Endodermal cell (in vitro differentiated cells): ENCODE data around the gene CDAN1. TPM values are rescaled to one million over a fixed set of nuclear protein-coding genes. Genes with fewer than 3 reads are reported as not detected.
A peak's percentile ranks its signal among the peaks of the same experiment; 100 is the strongest.

Source experiments
- DNase-seq: peaks from one replicate; pipeline ENCODE4 v3.0.0-alpha.2; 2017
- H3K27ac ChIP-seq: 2 replicates; pipeline ENCODE4 v1.5.1; 2013; ENCODE audit warnings: mild to moderate bottlenecking, low read depth, low read length, moderate library complexity
- H3K27me3 ChIP-seq: 2 replicates; pipeline ENCODE4 v1.6.1; 2013; ENCODE audit warnings: mild to moderate bottlenecking, low read length, moderate library complexity; ENCODE audit not compliant: insufficient read depth, control insufficient read depth, poor library complexity, severe bottlenecking
- H3K36me3 ChIP-seq: 2 replicates; pipeline ENCODE4 v1.7.0; 2013; ENCODE audit warnings: mild to moderate bottlenecking, low read length, moderate library complexity; ENCODE audit not compliant: control insufficient read depth, insufficient read depth
- H3K4me1 ChIP-seq: one replicate; pipeline ENCODE4 v1.7.0; 2013; ENCODE audit warnings: low read length; ENCODE audit not compliant: control insufficient read depth, insufficient read depth
- H3K4me3 ChIP-seq: 2 replicates; pipeline ENCODE4 v1.5.1; 2013; ENCODE audit warnings: mild to moderate bottlenecking, low read length, moderate library complexity
- H3K9ac ChIP-seq: 2 replicates; pipeline ENCODE4 v1.6.1; 2013; ENCODE audit warnings: mild to moderate bottlenecking, low read length, moderate library complexity; ENCODE audit not compliant: poor library complexity, severe bottlenecking; ENCODE audit errors: extremely low read depth
- H3K9me3 ChIP-seq: 2 replicates; pipeline ENCODE4 v1.6.1; 2013; ENCODE audit warnings: mild to moderate bottlenecking, low read length, moderate library complexity; ENCODE audit not compliant: control insufficient read depth
- H3K27ac Mint-ChIP-seq: 2 replicates; pipeline ENCODE4 v1.8.0; 2020; ENCODE audit warnings: mixed read lengths
- H3K27me3 Mint-ChIP-seq: 2 replicates; pipeline ENCODE4 v1.8.0; 2021; ENCODE audit warnings: mild to moderate bottlenecking, mixed read lengths; ENCODE audit not compliant: insufficient read depth
- H3K36me3 Mint-ChIP-seq: 2 replicates; pipeline ENCODE4 v1.8.0; 2020; ENCODE audit warnings: low read depth, mixed read lengths
- H3K4me1 Mint-ChIP-seq: 2 replicates; pipeline ENCODE4 v1.8.0; 2020; ENCODE audit warnings: mixed read lengths
- H3K4me3 Mint-ChIP-seq: 2 replicates; pipeline ENCODE4 v1.8.0; 2020; ENCODE audit warnings: mild to moderate bottlenecking, moderate library complexity, mixed read lengths
- H3K9me3 Mint-ChIP-seq: 2 replicates; pipeline ENCODE4 v1.8.0; 2020; ENCODE audit warnings: mild to moderate bottlenecking, mixed read lengths
- CTCF ChIP-seq: fragments of 200-600 bp; sonication (generic); conservative IDR thresholded peaks from 2 replicates; pipeline ENCODE4 v1.5.0; 2021; ENCODE audit warnings: antibody characterized with exemption, mild to moderate bottlenecking
- WGBS, 2 experiments: methylation state at CpG; one replicate each; pipeline versions ENCODE4 v1.1.5 to v1.1.7; 2013; ENCODE audit warnings: missing lambda C conversion rate in 2 of 2, mixed read lengths in 1 of 2; ENCODE audit not compliant: insufficient coverage in 1 of 2, insufficient read length in 1 of 2; 5-methylcytosine and 5-hydroxymethylcytosine counted together
- long read RNA-seq, 4 experiments: library from polyadenylated mRNA in 2 of 4; library from RNA in 1 of 4; library from capped mRNA in 1 of 4; stranded (forward) in 3 of 4; unstranded in 1 of 4; transcript quantifications; one replicate each; pipeline ENCODE4 v2.0.0, GENCODE V29; 2020 to 2021; ENCODE audit warnings: inconsistent platforms in 1 of 4
- polyA plus RNA-seq, 2 experiments: library from polyadenylated mRNA; stranded (reverse); fragments of 50-300 nt; gene quantifications; one replicate each; pipeline ENCODE4 v1.2.3, GENCODE V29; 2013
- total RNA-seq, 2 donors: library from RNA; stranded (reverse); fragmentation: NEBNext Ultra II Directional in 1 of 2; extraction: Animal tissue kit (Norgen Biotek cat#: 25700) in 1 of 2; gene quantifications; 2 replicates in 1 of 2; 3 replicates in 1 of 2; pipeline ENCODE4 v1.2.1, GENCODE V29; 2021

CDAN1 gene, protein sequence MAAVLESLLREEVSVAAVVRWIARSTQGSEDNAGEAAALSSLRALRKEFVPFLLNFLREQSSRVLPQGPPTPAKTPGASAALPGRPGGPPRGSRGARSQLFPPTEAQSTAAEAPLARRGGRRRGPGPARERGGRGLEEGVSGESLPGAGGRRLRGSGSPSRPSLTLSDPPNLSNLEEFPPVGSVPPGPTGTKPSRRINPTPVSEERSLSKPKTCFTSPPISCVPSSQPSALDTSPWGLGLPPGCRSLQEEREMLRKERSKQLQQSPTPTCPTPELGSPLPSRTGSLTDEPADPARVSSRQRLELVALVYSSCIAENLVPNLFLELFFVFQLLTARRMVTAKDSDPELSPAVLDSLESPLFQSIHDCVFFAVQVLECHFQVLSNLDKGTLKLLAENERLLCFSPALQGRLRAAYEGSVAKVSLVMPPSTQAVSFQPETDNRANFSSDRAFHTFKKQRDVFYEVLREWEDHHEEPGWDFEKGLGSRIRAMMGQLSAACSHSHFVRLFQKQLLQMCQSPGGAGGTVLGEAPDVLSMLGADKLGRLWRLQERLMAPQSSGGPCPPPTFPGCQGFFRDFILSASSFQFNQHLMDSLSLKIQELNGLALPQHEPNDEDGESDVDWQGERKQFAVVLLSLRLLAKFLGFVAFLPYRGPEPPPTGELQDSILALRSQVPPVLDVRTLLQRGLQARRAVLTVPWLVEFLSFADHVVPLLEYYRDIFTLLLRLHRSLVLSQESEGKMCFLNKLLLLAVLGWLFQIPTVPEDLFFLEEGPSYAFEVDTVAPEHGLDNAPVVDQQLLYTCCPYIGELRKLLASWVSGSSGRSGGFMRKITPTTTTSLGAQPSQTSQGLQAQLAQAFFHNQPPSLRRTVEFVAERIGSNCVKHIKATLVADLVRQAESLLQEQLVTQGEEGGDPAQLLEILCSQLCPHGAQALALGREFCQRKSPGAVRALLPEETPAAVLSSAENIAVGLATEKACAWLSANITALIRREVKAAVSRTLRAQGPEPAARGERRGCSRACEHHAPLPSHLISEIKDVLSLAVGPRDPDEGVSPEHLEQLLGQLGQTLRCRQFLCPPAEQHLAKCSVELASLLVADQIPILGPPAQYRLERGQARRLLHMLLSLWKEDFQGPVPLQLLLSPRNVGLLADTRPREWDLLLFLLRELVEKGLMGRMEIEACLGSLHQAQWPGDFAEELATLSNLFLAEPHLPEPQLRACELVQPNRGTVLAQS
- total RNA-seq, result 10 to 100 TPM; 26.5 to 38.2 TPM
- polyA plus RNA-seq (2013, experiment 1 of 2), result 14.9 TPM
- polyA plus RNA-seq (2013, experiment 2 of 2), result 12.8 TPM
- long read RNA-seq, experiment 1, partial matches to known transcripts, result 1 of 6 reads
- long read RNA-seq, experiment 1, other reads (novel, unspliced or antisense), result 3 of 6 reads
- long read RNA-seq, experiment 2, full-length matches to known transcripts, result 2 of 26 reads
- long read RNA-seq, experiment 2, partial matches to known transcripts, result 8 of 26 reads
- long read RNA-seq, experiment 2, other reads (novel, unspliced or antisense), result 16 of 26 reads
- long read RNA-seq, experiment 3, partial matches to known transcripts, result 5 of 9 reads
- long read RNA-seq, experiment 3, other reads (novel, unspliced or antisense), result 4 of 9 reads
- long read RNA-seq, experiment 4, partial matches to known transcripts, result 1 of 2 reads
- long read RNA-seq, experiment 4, other reads (novel, unspliced or antisense), result 1 of 2 reads

DNA sequence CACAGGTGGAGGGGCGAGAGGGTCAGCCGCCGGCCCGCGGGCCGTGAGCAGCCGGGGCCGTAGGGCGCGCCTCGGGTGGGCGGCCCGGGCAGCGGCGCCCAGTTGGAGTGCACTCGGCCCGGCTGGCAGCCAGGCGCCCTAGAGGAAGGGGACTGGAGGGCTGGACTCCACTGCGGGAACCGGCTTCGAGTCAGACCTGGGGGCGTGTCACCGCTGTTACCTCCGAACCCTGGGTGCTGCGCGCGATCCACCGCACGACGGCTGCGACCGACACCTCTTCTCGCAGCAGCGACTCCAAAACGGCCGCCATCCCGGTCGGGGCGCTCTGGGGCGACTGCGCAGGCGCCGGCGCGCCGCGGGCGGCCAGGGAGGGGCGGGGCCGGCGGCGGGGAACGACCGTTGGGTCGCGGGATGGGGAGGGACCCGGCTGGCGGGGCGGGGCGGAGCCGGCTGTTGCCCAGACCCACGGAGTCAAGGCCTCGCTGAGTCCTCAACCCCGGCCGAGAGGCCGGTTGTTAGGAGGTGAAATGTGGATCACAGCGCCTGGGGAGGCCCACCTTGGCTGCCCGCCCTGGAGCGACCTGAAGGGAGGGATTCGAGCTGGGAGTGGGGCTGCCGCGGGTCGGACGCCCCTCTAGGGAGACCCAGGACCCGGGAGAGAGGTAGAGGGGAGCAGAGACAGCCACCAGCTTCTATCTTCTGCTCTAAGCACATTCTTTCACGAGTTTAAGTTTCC, at the start of gene CDAN1:
Gene CDAN1, minus strand, starts transcription at position 336 of the 736 bp plus-strand sequence. Its CDS starts 26 bp downstream, at position 310.
- peak; percentile 97 for DNase-seq
- peak within 1 kb of the TSS; percentile 68 for H3K4me3 Mint-ChIP-seq
- H3K4me1 ChIP-seq, result peaks cover 4% of the 10 kb centered on the region
- H3K9me3 ChIP-seq, result no peaks in the 10 kb centered on the region
- peak within 1 kb of the TSS; percentile 88 for H3K27ac Mint-ChIP-seq
- H3K27ac ChIP-seq, result peak within 1 kb of the TSS; percentile 70
- peaks cover 34% of the 10 kb centered on the region for H3K36me3 ChIP-seq
- no peaks in the 10 kb centered on the region for H3K27me3 ChIP-seq
- peak within 1 kb of the TSS; percentile 84 for H3K4me3 ChIP-seq
- TF ChIP-seq CTCF, result no peak
- 0 to 1% methylated on average over 13 to 76 of the region's 76 CpGs for WGBS, 2 experiments
- no peaks in the 10 kb centered on the region for H3K9me3 Mint-ChIP-seq
- peak within 1 kb of the TSS; percentile 71 for H3K9ac ChIP-seq
- peaks cover 6% of the 10 kb centered on the region for H3K4me1 Mint-ChIP-seq
- H3K27me3 Mint-ChIP-seq, result no peaks in the 10 kb centered on the region
- peaks cover 25% of the 10 kb centered on the region for H3K36me3 Mint-ChIP-seq

- H3K36me3 Mint-ChIP-seq, result peaks cover 19% of the 10 kb centered on the region
- no peaks in the 10 kb centered on the region for H3K9me3 Mint-ChIP-seq
- H3K27ac Mint-ChIP-seq, result no peak overlapping the region
- WGBS, 2 experiments, result 91 to 92% methylated on average over 1 to 2 of the region's 2 CpGs
- H3K4me1 ChIP-seq, result no peaks in the 10 kb centered on the region
- TF ChIP-seq CTCF, result no peak
- peaks cover 7% of the 10 kb centered on the region for H3K36me3 ChIP-seq
- no peak for DNase-seq
- H3K4me3 ChIP-seq, result no peak overlapping the region
- H3K9me3 ChIP-seq, result no peaks in the 10 kb centered on the region
- H3K27me3 ChIP-seq, result no peaks in the 10 kb centered on the region
- no peak overlapping the region for H3K4me3 Mint-ChIP-seq
- H3K27me3 Mint-ChIP-seq, result no peaks in the 10 kb centered on the region
- H3K27ac ChIP-seq, result no peak overlapping the region
- no peak overlapping the region for H3K9ac ChIP-seq
- H3K4me1 Mint-ChIP-seq, result no peaks in the 10 kb centered on the region
Measured at GRCh38 chr15:42785569-42785968, 48.6 kb upstream of the CDAN1 start.
